ENCODE data around the gene EYA4.

- TF ChIP-seq POLR2AphosphoS5 (IDR thresholded peaks at IDR 0.05) (no peak), POLR2A (IDR thresholded peaks at IDR 0.05) (no peak), CTCF (IDR thresholded peaks at IDR 0.05) (no peak)
These were observed 47.8 kb upstream of the EYA4 start for GRCh38 chr6:133193396-133193795.

All from breast epithelium (tissue), 3 donors.